HG02588 (cell line): ENCODE data around the gene SLC16A10.

Experiments used
- ATAC-seq: cut with Tn5 transposase; IDR thresholded peaks from one replicate; pipeline ENCODE4 v1.9.1; 2021; ENCODE audit warnings: mild to moderate bottlenecking, moderate library complexity; ENCODE audit not compliant: unreplicated experiment

The SLC16A10 gene

GRCh38 chr6:111210194-111210728, 123.0 kb downstream of the SLC16A10 start:
- ATAC-seq, result no peak

- ATAC-seq, result no peak
These were observed 124.2 kb downstream of the SLC16A10 start for GRCh38 chr6:111211411-111212030.

GRCh38 chr6:111212625-111213024, 125.3 kb downstream of the SLC16A10 start:
- no peak for ATAC-seq

- ATAC-seq, result no peak
These were observed 127.8 kb downstream of the SLC16A10 start for GRCh38 chr6:111215131-111215530.

GRCh38 chr6:111219785-111220184, 132.5 kb downstream of the SLC16A10 start:
- no peak for ATAC-seq

GRCh38 chr6:111220383-111221031, 133.2 kb downstream of the SLC16A10 start:
- no peak for ATAC-seq

- ATAC-seq, result no peak
These were observed 134.5 kb downstream of the SLC16A10 start for GRCh38 chr6:111221804-111222203.

GRCh38 chr6:111222341-111222740, 135.0 kb downstream of the SLC16A10 start:
- no peak for ATAC-seq

GRCh38 chr6:111228094-111228493, 140.8 kb downstream of the SLC16A10 start:
- no peak for ATAC-seq

- ATAC-seq, result no peak
These were observed 143.2 kb downstream of the SLC16A10 start for GRCh38 chr6:111230351-111231089.

- ATAC-seq, result no peak
These were observed 143.8 kb downstream of the SLC16A10 start for GRCh38 chr6:111231090-111231459.

- ATAC-seq, result no peak
These were observed 150.5 kb downstream of the SLC16A10 start for GRCh38 chr6:111237852-111238251.

GRCh38 chr6:111238464-111239119, 151.3 kb downstream of the SLC16A10 start:
- ATAC-seq, result no peak

GRCh38 chr6:111239461-111239860, 152.2 kb downstream of the SLC16A10 start:
- ATAC-seq, result no peak

GRCh38 chr6:111242452-111242851, 155.1 kb downstream of the SLC16A10 start:
- no peak for ATAC-seq

- no peak for ATAC-seq
These were observed 155.8 kb downstream of the SLC16A10 start for GRCh38 chr6:111243095-111243494.

GRCh38 chr6:111248789-111249188, 161.5 kb downstream of the SLC16A10 start:
- ATAC-seq, result no peak

GRCh38 chr6:111250791-111251354, 163.6 kb downstream of the SLC16A10 start:
- ATAC-seq, result no peak

GRCh38 chr6:111252726-111253125, 165.4 kb downstream of the SLC16A10 start:
- no peak for ATAC-seq

GRCh38 chr6:111254004-111254778, 166.9 kb downstream of the SLC16A10 start:
- ATAC-seq, result no peak
